GM06990 (cell line): ENCODE results near the gene MC1R.

ENCODE experiments used
- DNase-seq: peaks from one replicate; pipeline ENCODE4 v3.0.0-alpha.2; 2011; ENCODE audit not compliant: insufficient read length; ENCODE audit errors: extremely low read depth
- H3K27me3 ChIP-seq: replicated peaks from 2 replicates; pipeline ENCODE4 v1.6.0; 2011; ENCODE audit warnings: low read length; ENCODE audit not compliant: control insufficient read depth, insufficient read depth
- H3K36me3 ChIP-seq: 2 replicates; pipeline ENCODE4 v1.5.1; 2011; ENCODE audit warnings: low read length; ENCODE audit not compliant: control insufficient read depth, insufficient read depth
- H3K4me3 ChIP-seq: replicated peaks from 2 replicates; pipeline ENCODE4 v1.5.1; 2011; ENCODE audit warnings: low read depth, mild to moderate bottlenecking, control low read depth, low read length
- CTCF ChIP-seq: IDR thresholded peaks from 2 replicates; pipeline ENCODE4 v1.5.1; 2011; ENCODE audit warnings: low read length, control low read depth, mild to moderate bottlenecking, inconsistent platforms; ENCODE audit not compliant: insufficient read depth, poor library complexity, severe bottlenecking

Gene MC1R

DNA sequence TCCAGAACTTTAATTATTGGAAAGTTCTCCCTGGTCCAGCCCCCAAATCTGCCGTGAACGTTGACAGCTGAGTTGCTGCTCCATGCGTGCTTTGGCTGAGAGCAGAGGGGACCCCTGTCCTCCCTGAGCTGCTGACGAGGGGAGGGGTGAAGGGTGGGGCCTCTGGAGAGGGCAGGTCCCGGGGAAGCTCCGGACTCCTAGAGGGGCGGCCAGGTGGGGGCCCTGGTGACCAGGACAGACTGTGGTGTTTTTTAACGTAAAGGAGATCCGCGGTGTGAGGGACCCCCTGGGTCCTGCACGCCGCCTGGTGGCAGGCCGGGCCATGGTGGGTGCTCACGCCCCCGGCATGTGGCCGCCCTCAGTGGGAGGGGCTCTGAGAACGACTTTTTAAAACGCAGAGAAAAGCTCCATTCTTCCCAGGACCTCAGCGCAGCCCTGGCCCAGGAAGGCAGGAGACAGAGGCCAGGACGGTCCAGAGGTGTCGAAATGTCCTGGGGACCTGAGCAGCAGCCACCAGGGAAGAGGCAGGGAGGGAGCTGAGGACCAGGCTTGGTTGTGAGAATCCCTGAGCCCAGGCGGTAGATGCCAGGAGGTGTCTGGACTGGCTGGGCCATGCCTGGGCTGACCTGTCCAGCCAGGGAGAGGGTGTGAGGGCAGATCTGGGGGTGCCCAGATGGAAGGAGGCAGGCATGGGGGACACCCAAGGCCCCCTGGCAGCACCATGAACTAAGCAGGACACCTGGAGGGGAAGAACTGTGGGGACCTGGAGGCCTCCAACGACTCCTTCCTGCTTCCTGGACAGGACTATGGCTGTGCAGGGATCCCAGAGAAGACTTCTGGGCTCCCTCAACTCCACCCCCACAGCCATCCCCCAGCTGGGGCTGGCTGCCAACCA is at the start of gene MC1R:
Gene MC1R, plus strand, starts transcription at position 410 of the 895 bp plus-strand sequence. Its CDS starts 397 bp downstream, at position 807.
- Histone ChIP-seq H3K4me3 (peak within 1 kb of the TSS; percentile 43), H3K27me3 (no peaks in the 10 kb centered on the region; the same call in 1 of the 2 replicates), H3K36me3 (no peaks in the 10 kb centered on the region; the same call in 1 of the 2 replicates)
- TF ChIP-seq CTCF = peak; percentile 65
- DNase-seq = peak; percentile 71

DNA sequence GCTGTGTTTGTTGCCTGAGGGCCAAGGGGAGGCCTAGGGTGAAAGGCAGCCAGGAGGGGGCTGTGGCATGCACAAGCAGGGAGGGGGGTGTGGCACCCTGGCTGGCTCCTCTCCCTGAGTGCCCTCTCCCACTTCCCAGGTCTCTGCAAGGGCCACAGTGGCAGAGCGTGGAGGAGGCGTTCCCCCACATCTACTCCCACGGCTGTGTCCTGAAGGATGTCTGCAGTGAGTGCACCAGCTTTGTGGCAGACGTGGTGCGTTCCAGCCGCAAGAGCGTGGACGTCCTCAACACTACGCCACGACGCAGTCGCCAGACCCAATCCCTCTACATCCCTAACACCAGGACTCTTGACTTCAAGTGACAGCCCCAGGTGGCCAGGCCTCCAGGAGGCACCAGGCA is 48.8 kb upstream of the MC1R start:
- DNase-seq = no peak
- TF ChIP-seq CTCF = no peak
- Histone ChIP-seq H3K4me3 (no peak overlapping the region), H3K36me3 (peaks cover 3% of the 10 kb centered on the region), H3K27me3 (no peaks in the 10 kb centered on the region)

DNA sequence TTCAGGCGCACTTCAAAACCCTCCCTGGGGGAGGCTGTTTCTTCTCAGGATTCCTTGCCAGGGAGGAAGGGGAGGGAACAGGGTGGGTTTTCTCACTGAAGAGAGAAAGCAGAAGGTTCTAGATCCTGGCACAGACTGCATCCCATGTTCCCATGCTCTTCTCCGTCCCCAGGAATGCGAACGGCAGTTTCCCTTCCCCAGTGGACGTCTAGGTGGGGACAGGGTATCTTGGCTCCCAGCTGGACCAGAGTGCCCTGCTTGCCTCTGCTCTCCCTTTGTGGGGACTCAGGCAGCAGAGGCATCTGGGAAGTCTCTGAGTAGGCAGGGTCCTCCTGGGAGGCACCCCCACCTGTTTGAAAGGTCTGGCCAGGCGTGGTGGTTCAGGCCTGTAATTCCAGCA is 48.2 kb upstream of the MC1R start:
- DNase-seq = no peak
- no peak for TF ChIP-seq CTCF
- no peak overlapping the region for H3K4me3 ChIP-seq

GRCh38 chr16:89871895-89872294 is 46.8 kb upstream of the MC1R start:
- DNase-seq = no peak
- Histone ChIP-seq H3K4me3 (no peak overlapping the region), H3K27me3 (no peaks in the 10 kb centered on the region), H3K36me3 (peaks cover 4% of the 10 kb centered on the region)
- TF ChIP-seq CTCF = no peak

More for the DNA sequence above, 48.2 kb upstream of the MC1R start:
- no peaks in the 10 kb centered on the region for H3K27me3 ChIP-seq
- peaks cover 4% of the 10 kb centered on the region for H3K36me3 ChIP-seq

DNA sequence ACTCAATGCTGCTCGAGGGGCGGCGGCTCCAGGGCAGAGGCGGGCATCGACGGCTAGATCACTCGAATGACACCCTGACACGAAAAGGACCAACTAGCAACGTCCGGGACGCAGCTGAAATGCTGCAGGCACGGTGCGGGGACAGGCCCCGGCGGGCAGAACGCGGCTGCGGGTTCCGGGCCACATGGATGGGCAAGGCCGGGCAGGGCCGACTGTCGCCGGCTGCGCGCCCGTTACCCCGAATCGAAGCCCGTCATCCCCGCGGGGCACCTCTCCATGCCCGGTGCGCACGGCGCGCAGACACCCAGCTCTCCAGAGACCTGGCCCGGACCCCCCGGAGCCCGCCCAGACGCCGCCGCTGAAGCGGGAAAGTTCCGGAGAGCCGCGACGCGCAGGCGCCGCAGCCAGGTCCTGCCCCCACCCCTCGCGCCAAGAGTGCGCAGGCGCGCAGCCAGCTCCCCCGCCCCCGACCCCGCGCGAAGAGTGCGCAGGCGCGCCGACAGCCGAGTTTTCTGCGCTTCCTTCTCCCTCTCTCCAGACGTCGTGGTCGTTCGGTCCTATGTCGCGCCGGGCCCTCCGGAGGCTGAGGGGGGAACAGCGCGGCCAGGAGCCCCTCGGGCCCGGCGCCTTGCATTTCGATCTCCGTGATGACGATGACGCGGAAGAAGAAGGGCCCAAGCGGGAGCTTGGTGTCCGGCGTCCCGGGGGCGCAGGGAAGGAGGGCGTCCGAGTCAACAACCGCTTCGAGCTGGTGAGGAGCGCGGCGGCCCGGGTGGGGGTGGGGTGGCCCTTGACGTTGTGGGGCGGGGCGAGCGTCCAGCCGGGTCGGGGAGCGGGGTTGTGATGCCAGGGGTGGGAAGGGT is 45.3 kb upstream of the MC1R start, which contains the start of gene TCF25:
Gene TCF25, plus strand, starts transcription at position 484 of the 863 bp plus-strand sequence. Its CDS starts 76 bp downstream, at position 560.
- Histone ChIP-seq H3K27me3 (no peaks in the 10 kb centered on the region), H3K36me3 (peaks cover 4% of the 10 kb centered on the region), H3K4me3 (peak within 1 kb of the TSS; percentile 78)
- DNase-seq = peak; percentile 93
- TF ChIP-seq CTCF = no peak
